Fibroblast of the aortic adventitia (primary cell): ENCODE data around the gene HERC2. TPM values are rescaled to one million over a fixed set of nuclear protein-coding genes. Genes with fewer than 3 reads are reported as not detected.

Experiments
- DNase-seq: peaks from one replicate; pipeline ENCODE4 v3.0.0-alpha.2; 2010; ENCODE audit warnings: low read depth
- H3K4me3 ChIP-seq: 2 replicates; pipeline ENCODE4 v1.5.1; 2011; ENCODE audit warnings: low read depth, mild to moderate bottlenecking, control low read depth, low read length, moderate library complexity
- CTCF ChIP-seq: IDR thresholded peaks from 2 replicates; pipeline ENCODE4 v1.5.1; 2011; ENCODE audit warnings: mild to moderate bottlenecking, low read length, control low read depth, inconsistent platforms; ENCODE audit not compliant: insufficient read depth
- total RNA-seq: library from RNA; depleted of rRNA; stranded (reverse); fragments of >200 nt; gene quantifications from 2 replicates; pipeline ENCODE4 v1.2.3, GENCODE V29; 2012; ENCODE audit warnings: low replicate concordance

The HERC2 gene
- total RNA-seq, 1 donor, result 49.1 TPM

- TF ChIP-seq CTCF, result peak; percentile 42
- peak; percentile 13 for DNase-seq
These were observed 48.5 kb downstream of the HERC2 start for GRCh38 chr15:28273468-28273867.

GRCh38 chr15:28272587-28272986 lies 49.4 kb downstream of the HERC2 start:
- DNase-seq, result no peak
- H3K4me3 ChIP-seq, result no peak overlapping the region
- TF ChIP-seq CTCF, result no peak

More at GRCh38 chr15:28273468-28273867, 48.5 kb downstream of the HERC2 start:
- H3K4me3 ChIP-seq, result no peak overlapping the region

- TF ChIP-seq CTCF, result no peak
- DNase-seq, result no peak
- H3K4me3 ChIP-seq, result no peak overlapping the region
These were observed 50.2 kb downstream of the HERC2 start for GRCh38 chr15:28271697-28272260.

- no peak for TF ChIP-seq CTCF
- DNase-seq, result no peak
These were observed 52.9 kb downstream of the HERC2 start for GRCh38 chr15:28269097-28269496.

GRCh38 chr15:28267727-28268126 lies 54.3 kb downstream of the HERC2 start:
- no peak overlapping the region for H3K4me3 ChIP-seq
- DNase-seq, result no peak
- no peak for TF ChIP-seq CTCF

More at GRCh38 chr15:28269097-28269496, 52.9 kb downstream of the HERC2 start:
- H3K4me3 ChIP-seq, result no peak overlapping the region

- TF ChIP-seq CTCF, result no peak
- DNase-seq, result no peak
- H3K4me3 ChIP-seq, result no peak overlapping the region
These were observed 56.5 kb downstream of the HERC2 start for GRCh38 chr15:28265334-28266019.
